ENCODE measurements around the gene NVL. TPM values are rescaled to one million over a fixed set of nuclear protein-coding genes. Genes with fewer than 3 reads are reported as not detected.
"Not testable (repeated sequence)": the region's sequence is repeated elsewhere in the genome, so short reads cannot be mapped to it uniquely, and the experiment has no call there.

Gene NVL
- total and polyA plus RNA-seq, 10 of the 15 experiments (the other 5 are each of a cell fraction or from before 2014, with no cell fraction given), result 20.3 to 49.6 (median 35.2) TPM

- Histone ChIP-seq H3K27ac (ENCODE audit: control insufficient read depth, insufficient read depth) (no peak overlapping the region), H3K4me3 (no peak overlapping the region), H4K20me1 (ENCODE audit: control insufficient read depth, insufficient read depth) (no peaks in the 10 kb centered on the region), H3K4me2 (ENCODE audit: control insufficient read depth, insufficient read depth) (no peak overlapping the region), H3K4me1 (ENCODE audit: control insufficient read depth, insufficient read depth, low read length) (no peaks in the 10 kb centered on the region), H3K36me3 (ENCODE audit: control insufficient read depth in 2 of 2, insufficient read depth in 2 of 2, low read length in 1 of 2) (peaks cover 6% of the 10 kb centered on the region in 2 experiments), H3K27me3 (replicated peaks in 1 of 2; ENCODE audit: control insufficient read depth in 2 of 2, insufficient read depth in 2 of 2, low read length in 1 of 2) (no peaks in the 10 kb centered on the region), H3K9ac (ENCODE audit: control insufficient read depth, insufficient read depth, low read length) (no peak overlapping the region), H3K79me2 (ENCODE audit: control insufficient read depth, insufficient read depth, low read length) (no peaks in the 10 kb centered on the region), H2AFZ (ENCODE audit: control insufficient read depth, low read depth, low read length) (no peak overlapping the region), H3K9me3 (replicated peaks; ENCODE audit: control insufficient read depth, insufficient read depth, low read length) (no peaks in the 10 kb centered on the region)
- SMC1A ChIA-PET (ENCODE audit: uncharacterized antibody, unreplicated experiment), result interaction anchor here (1.3 kb wide), 1 partner anchor 27 kb away, joined by 3 read pairs; no protein-coding TSS in a partner anchor
- whole genome bisulfite sequencing (ENCODE audit: insufficient coverage, insufficient replicate concordance, low lambda C conversion rate, missing lambda C conversion rate), result 73% methylated on average over 2 of the region's 2 CpGs
- FAIRE-seq (no peak), DNase-seq (ENCODE audit: low read depth, low spot score) (no peak), ATAC-seq (no peak)
- in situ Hi-C loops (cut with MboI) (no loop called here), intact Hi-C loops (cut with micrococcal nuclease; ENCODE audit: unreplicated experiment) (no loop called here)
- POLR2A ChIA-PET, result interaction anchor here (0.6 kb wide), 1 partner anchor 10 kb away, joined by 3 read pairs; no protein-coding TSS in a partner anchor
- CTCF ChIA-PET, result interaction anchor here (0.6 kb wide), 1 partner anchor 139 kb away, joined by 3 read pairs; no protein-coding TSS in a partner anchor
- no peak for TF ChIP-seq POLR2AphosphoS2 (IDR thresholded peaks at IDR 0.05; ENCODE audit: low read depth, low read length)
- RAD21 ChIA-PET (ENCODE audit: unreplicated experiment), result no interaction called here
- no TSS peak for BruUV-seq (replicated peaks)
Observed at GRCh38 chr1:224312025-224312424, 17.9 kb downstream of the NVL start.

GRCh38 chr1:224311503-224311902, 18.5 kb downstream of the NVL start:
- H3K27me3 ChIP-seq (replicated peaks in 1 of 2; ENCODE audit: control insufficient read depth in 2 of 2, insufficient read depth in 2 of 2, low read length in 1 of 2); SMC1A ChIA-PET (ENCODE audit: uncharacterized antibody, unreplicated experiment); H3K4me3 ChIP-seq; H4K20me1 ChIP-seq (ENCODE audit: control insufficient read depth, insufficient read depth); RAD21 ChIA-PET (ENCODE audit: unreplicated experiment); H3K9ac ChIP-seq (ENCODE audit: control insufficient read depth, insufficient read depth, low read length); H2AFZ ChIP-seq (ENCODE audit: control insufficient read depth, low read depth, low read length); ATAC-seq; H3K79me2 ChIP-seq (ENCODE audit: control insufficient read depth, insufficient read depth, low read length); CTCF ChIA-PET; H3K9me3 ChIP-seq (replicated peaks; ENCODE audit: control insufficient read depth, insufficient read depth, low read length); BruUV-seq (replicated peaks); FAIRE-seq; in situ Hi-C loops (cut with MboI); H3K4me1 ChIP-seq (ENCODE audit: control insufficient read depth, insufficient read depth, low read length); H3K36me3 ChIP-seq (ENCODE audit: control insufficient read depth in 2 of 2, insufficient read depth in 2 of 2, low read length in 1 of 2); intact Hi-C loops (cut with micrococcal nuclease; ENCODE audit: unreplicated experiment); H3K4me2 ChIP-seq (ENCODE audit: control insufficient read depth, insufficient read depth); H3K27ac ChIP-seq (ENCODE audit: control insufficient read depth, insufficient read depth); DNase-seq (ENCODE audit: low read depth, low spot score): not testable (repeated sequence)
- POLR2A ChIA-PET, result interaction anchor here (0.6 kb wide), 1 partner anchor 133 kb away, joined by 3 read pairs; no protein-coding TSS in a partner anchor
- WGBS (ENCODE audit: insufficient coverage, insufficient replicate concordance, low lambda C conversion rate, missing lambda C conversion rate), result 100% methylated on average over 1 of the region's 1 CpG
